K562 (cell line): ENCODE results near the gene TAS2R42. TPM values are rescaled to one million over a fixed set of nuclear protein-coding genes. Genes with fewer than 3 reads are reported as not detected.

ENCODE experiments used
- ATAC-seq: fragments of 200-7000 bp; cut with Tn5 transposase; 3 replicates; pipeline ENCODE4 v1.9.1; 2020; ENCODE audit warnings: moderate library complexity
- BruUV-seq: library from RNA; stranded (reverse); fragments of 400-500 nt; replicated peaks from 2 replicates; lab custom pipeline; 2021; lab: Mats Ljungman, UMichigan
- CTCF ChIA-PET: fragments of 300-600 bp; formaldehyde crosslinking; extraction: SDS; loops from one replicate; lab custom pipeline; 2021; ENCODE audit warnings: low intra/inter-chr PET ratio; lab: Yijun Ruan, JAX
- POLR2A ChIA-PET: fragments of 300-600, 350-650 bp; sonication (Branson Sonifier 250); formaldehyde crosslinking; extraction: SDS; loops from one replicate; lab custom pipeline; 2021; ENCODE audit warnings: antibody characterized with exemption, inconsistent platforms; lab: Yijun Ruan, JAX
- DNase-seq, 4 experiments: peaks; one replicate each; pipeline versions ENCODE4 v3.0.0 to v3.0.0-alpha.2; 2011 to 2018; ENCODE audit warnings: low spot score in 3 of 4, mixed read lengths in 3 of 4; ENCODE audit errors: extremely low read depth in 1 of 4
- FAIRE-seq: peaks from 2 replicates; lab custom pipeline; 2011; peaks lifted over from hg19 to GRCh38; lab: Jason Lieb, UNC
- H2AFZ ChIP-seq: 2 replicates; pipeline ENCODE4 v1.6.0; 2011; ENCODE audit warnings: low read depth, low read length, control low read depth, inconsistent platforms
- H3K27ac ChIP-seq: fragments of 200-600 bp; 3 replicates; pipeline ENCODE4 v1.8.0; 2011; ENCODE audit warnings: low read depth, mild to moderate bottlenecking, control low read depth, inconsistent platforms, low read length, moderate library complexity, mixed read lengths; ENCODE audit errors: extremely low read depth
- H3K27me3 ChIP-seq, 2 experiments: fragments of 300-600 bp in 1 of 2; 2 replicates in 1 of 2; 3 replicates in 1 of 2; pipeline versions ENCODE4 v1.6.0 to v1.8.0; 2011; ENCODE audit warnings: inconsistent platforms in 2 of 2, low read length in 2 of 2, mild to moderate bottlenecking in 1 of 2, mixed read lengths in 1 of 2, moderate library complexity in 1 of 2; ENCODE audit not compliant: control insufficient read depth in 2 of 2, insufficient read depth in 2 of 2
- H3K36me3 ChIP-seq: fragments of 300-600 bp; 3 replicates; pipeline ENCODE4 v1.8.0; 2011; ENCODE audit warnings: mild to moderate bottlenecking, low read length, inconsistent platforms; ENCODE audit not compliant: control insufficient read depth, insufficient read depth
- H3K4me1 ChIP-seq, 2 experiments: fragments of 200-600 bp in 1 of 2; replicated peaks in 1 of 2; 2 replicates in 1 of 2; 3 replicates in 1 of 2; pipeline versions ENCODE4 v1.5.1 to v1.8.0; 2011; ENCODE audit warnings: inconsistent platforms in 2 of 2, low read length in 2 of 2, mild to moderate bottlenecking in 1 of 2, mixed read lengths in 1 of 2, moderate library complexity in 1 of 2; ENCODE audit not compliant: control insufficient read depth in 2 of 2, insufficient read depth in 2 of 2
- H3K4me2 ChIP-seq: 2 replicates; pipeline ENCODE4 v1.6.1; 2011; ENCODE audit warnings: low read length, control low read depth, inconsistent platforms, mixed read lengths; ENCODE audit not compliant: insufficient read depth
- H3K4me3 ChIP-seq: fragments of 200-600 bp; sonication (generic), shearing (Covaris generic); 2 replicates; pipeline ENCODE4 v1.5.1; 2016; ENCODE audit warnings: control low read depth, inconsistent platforms
- H3K79me2 ChIP-seq: fragments of 200-600 bp; 3 replicates; pipeline ENCODE4 v1.8.0; 2011; ENCODE audit warnings: low read length, inconsistent platforms; ENCODE audit not compliant: control insufficient read depth, insufficient read depth
- H3K9ac ChIP-seq, 2 experiments: 2 replicates each; pipeline versions ENCODE4 v1.6.0 to v1.6.1; 2011; ENCODE audit warnings: low read depth in 2 of 2, low read length in 2 of 2, control low read depth in 1 of 2, inconsistent platforms in 1 of 2, mild to moderate bottlenecking in 1 of 2, mixed read lengths in 1 of 2; ENCODE audit not compliant: insufficient read depth in 1 of 2
- H3K9me1 ChIP-seq: one replicate; pipeline ENCODE4 v1.6.0; 2011; ENCODE audit warnings: inconsistent platforms, mild to moderate bottlenecking, low read length, moderate library complexity; ENCODE audit not compliant: control insufficient read depth, insufficient read depth
- H3K9me3 ChIP-seq: replicated peaks from 2 replicates; pipeline ENCODE4 v1.5.1; 2011; ENCODE audit warnings: low read depth, low read length, inconsistent platforms; ENCODE audit not compliant: control insufficient read depth, insufficient read depth
- H4K20me1 ChIP-seq: replicated peaks from 2 replicates; pipeline ENCODE4 v1.6.1; 2011; ENCODE audit warnings: low read length, inconsistent platforms, mixed read lengths; ENCODE audit not compliant: control insufficient read depth, insufficient read depth
- CBX1 ChIP-seq: sonication (generic); IDR thresholded peaks from 2 replicates; pipeline ENCODE4 v1.6.1; 2016; ENCODE audit warnings: antibody characterized with exemption, low read depth, mild to moderate bottlenecking
- FIP1L1 ChIP-seq: fragments of 200-400 bp; formaldehyde crosslinking; IDR thresholded peaks from 2 replicates; pipeline ENCODE4 v1.6.1; 2018; ENCODE audit warnings: mild to moderate bottlenecking, low read depth, low read length; ENCODE audit not compliant: poor library complexity, severe bottlenecking
- FOXM1 ChIP-seq, 2 experiments: fragments of 450-650 bp in 1 of 2; sonication (generic) in 1 of 2; formaldehyde crosslinking in 1 of 2; IDR thresholded peaks; 2 replicates each; pipeline versions ENCODE4 v1.6.1 to v1.9.0; 2017 to 2022; ENCODE audit warnings: low read depth in 2 of 2, mild to moderate bottlenecking in 2 of 2, missing genetic modification reagents in 1 of 2, moderate library complexity in 1 of 2
- IFI16 ChIP-seq: fragments of 250-450 bp; sonication (Bioruptor Pico); IDR thresholded peaks from 2 replicates; pipeline ENCODE4 v2.1.2; 2022; ENCODE audit warnings: mild to moderate bottlenecking, inconsistent platforms
- KDM2B ChIP-seq: fragments of 250-450 bp; sonication (Bioruptor Pico); IDR thresholded peaks from 2 replicates; pipeline ENCODE4 v1.8.0; 2021; ENCODE audit warnings: mild to moderate bottlenecking, moderate library complexity
- NCOR1 ChIP-seq: fragments of 450-650 bp; IDR thresholded peaks from 2 replicates; pipeline ENCODE4 v1.6.1; 2016; ENCODE audit warnings: mild to moderate bottlenecking, moderate library complexity
- PTTG1 ChIP-seq: fragments of 450-650 bp; IDR thresholded peaks from 2 replicates; pipeline ENCODE4 v1.6.1; 2016; ENCODE audit warnings: low read depth, mild to moderate bottlenecking, missing genetic modification characterization, missing compliant biosample characterization
- RBM14 ChIP-seq: fragments of 200-400 bp; formaldehyde crosslinking; IDR thresholded peaks from 2 replicates; pipeline ENCODE4 v1.6.1; 2018; ENCODE audit warnings: low read depth, mild to moderate bottlenecking, low read length, moderate library complexity, borderline replicate concordance; ENCODE audit not compliant: insufficient read depth
- SMARCA4 ChIP-seq: fragments of 450-650 bp; IDR thresholded peaks from 2 replicates; pipeline ENCODE4 v1.6.1; 2016
- TAL1 ChIP-seq: fragments of 450-650 bp; IDR thresholded peaks from 2 replicates; pipeline ENCODE4 v1.6.1; 2016; ENCODE audit warnings: mild to moderate bottlenecking
- TCF7 ChIP-seq: sonication (generic); IDR thresholded peaks from 2 replicates; pipeline ENCODE4 v1.6.1; 2016; ENCODE audit warnings: antibody characterized with exemption, borderline replicate concordance
- ZNF274 ChIP-seq: IDR thresholded peaks from 2 replicates; pipeline ENCODE4 v1.6.1; 2011; ENCODE audit warnings: low read depth, mild to moderate bottlenecking, low read length, moderate library complexity, borderline replicate concordance
- ZNF507 ChIP-seq: conservative IDR thresholded peaks from 2 replicates; pipeline ENCODE4 v1.6.1; 2017; ENCODE audit warnings: missing genetic modification characterization, missing compliant biosample characterization
- WGBS: fragments of 100-300 bp; shearing (Covaris generic); methylation state at CpG from one replicate; pipeline ENCODE4 v1.1.6; 2016; ENCODE audit warnings: low coverage, mixed read lengths; ENCODE audit not compliant: insufficient coverage; ENCODE audit errors: missing lambda C conversion rate; 5-methylcytosine and 5-hydroxymethylcytosine counted together
- in situ Hi-C: fragments of 300-500 bp; cut with MboI; formaldehyde crosslinking; loops from 4 replicates; pipeline ENCODE4 v1.15.0; 2018; ENCODE audit warnings: inconsistent platforms, mixed read lengths
- intact Hi-C: fragments of 100-400 bp; cut with micrococcal nuclease; formaldehyde crosslinking; loops from 2 replicates; pipeline ENCODE4 v1.14.2; 2022
- polyA plus RNA-seq, 8 experiments: library from polyadenylated mRNA; depleted of rRNA in 4 of 8; stranded (reverse) in 5 of 8; unstranded in 3 of 8; fragments of >200 nt; fragmentation: Nextera tagmentation in 2 of 8; fragmentation: Illumina TruSeq in 1 of 8; extraction: Ambion mirVana in 2 of 8; extraction: Trizol in 1 of 8; gene quantifications; 2 replicates each; pipeline versions ENCODE4 v1.2.1 to v1.2.3, GENCODE V29; 2011 to 2014; ENCODE audit warnings: inconsistent platforms in 1 of 8, missing spikeins in 1 of 8
- total RNA-seq, 7 experiments: library from RNA; depleted of rRNA in 6 of 7; stranded (reverse); fragments of >200 nt in 6 of 7; fragmentation: Illumina TruSeq in 2 of 7; extraction: Trizol in 2 of 7; gene quantifications; 2 replicates each; pipeline versions ENCODE4 v1.2.1 to v1.2.3, GENCODE V29; 2011 to 2021; ENCODE audit warnings: low replicate concordance in 1 of 7
- TF ChIP-seq, protein P1 (sequence below): fragments of 250-450 bp; sonication (Bioruptor Pico); IDR thresholded peaks from 2 replicates; pipeline ENCODE4 v1.5.0; 2020; ENCODE audit warnings: mild to moderate bottlenecking, borderline replicate concordance
- TF ChIP-seq, protein P2 (sequence below), 2 experiments: fragments of 450-650 bp in 1 of 2; sonication (generic) in 1 of 2; formaldehyde crosslinking; conservative IDR thresholded peaks; 2 replicates each; pipeline versions ENCODE4 v1.4.0 to v1.8.1; 2020 to 2022; ENCODE audit warnings: mild to moderate bottlenecking in 1 of 2, missing genetic modification reagents in 1 of 2

TAS2R42 gene
- total and polyA plus RNA-seq, 9 of the 15 experiments (the other 6 are each of a cell fraction or from before 2014, with no cell fraction given) = not detected

GRCh38 chr12:11152725-11153124, 34.0 kb downstream of the TAS2R42 start (continued):
- TF ChIP-seq, protein P1, sequence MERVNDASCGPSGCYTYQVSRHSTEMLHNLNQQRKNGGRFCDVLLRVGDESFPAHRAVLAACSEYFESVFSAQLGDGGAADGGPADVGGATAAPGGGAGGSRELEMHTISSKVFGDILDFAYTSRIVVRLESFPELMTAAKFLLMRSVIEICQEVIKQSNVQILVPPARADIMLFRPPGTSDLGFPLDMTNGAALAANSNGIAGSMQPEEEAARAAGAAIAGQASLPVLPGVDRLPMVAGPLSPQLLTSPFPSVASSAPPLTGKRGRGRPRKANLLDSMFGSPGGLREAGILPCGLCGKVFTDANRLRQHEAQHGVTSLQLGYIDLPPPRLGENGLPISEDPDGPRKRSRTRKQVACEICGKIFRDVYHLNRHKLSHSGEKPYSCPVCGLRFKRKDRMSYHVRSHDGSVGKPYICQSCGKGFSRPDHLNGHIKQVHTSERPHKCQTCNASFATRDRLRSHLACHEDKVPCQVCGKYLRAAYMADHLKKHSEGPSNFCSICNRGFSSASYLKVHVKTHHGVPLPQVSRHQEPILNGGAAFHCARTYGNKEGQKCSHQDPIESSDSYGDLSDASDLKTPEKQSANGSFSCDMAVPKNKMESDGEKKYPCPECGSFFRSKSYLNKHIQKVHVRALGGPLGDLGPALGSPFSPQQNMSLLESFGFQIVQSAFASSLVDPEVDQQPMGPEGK (CRISPR knock-in tag) = no peak
- TF ChIP-seq KDM2B (CRISPR knock-in tag) (no peak), FOXM1 (IDR thresholded peaks at IDR 0.05; ENCODE audit: low read depth) (no peak), FOXM1 (CRISPR knock-in tag; IDR thresholded peaks at IDR 0.05; ENCODE audit: low read depth) (no peak), CBX1 (no peak)

- no peaks in the 10 kb centered on the region for H3K36me3 ChIP-seq
- TF ChIP-seq ZNF507 (tag) = no peak
- no peak for TF ChIP-seq IFI16 (CRISPR knock-in tag)
- TF ChIP-seq, protein P2, sequence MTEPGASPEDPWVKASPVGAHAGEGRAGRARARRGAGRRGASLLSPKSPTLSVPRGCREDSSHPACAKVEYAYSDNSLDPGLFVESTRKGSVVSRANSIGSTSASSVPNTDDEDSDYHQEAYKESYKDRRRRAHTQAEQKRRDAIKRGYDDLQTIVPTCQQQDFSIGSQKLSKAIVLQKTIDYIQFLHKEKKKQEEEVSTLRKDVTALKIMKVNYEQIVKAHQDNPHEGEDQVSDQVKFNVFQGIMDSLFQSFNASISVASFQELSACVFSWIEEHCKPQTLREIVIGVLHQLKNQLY (CRISPR knock-in tag; conservative IDR thresholded peaks at IDR 0.05) = no peak
- TF ChIP-seq SMARCA4 = no peak
- TF ChIP-seq TAL1 = no peak
- no peak for TF ChIP-seq NCOR1
- no peak for TF ChIP-seq ZNF274
- TF ChIP-seq FIP1L1 = no peak
- TF ChIP-seq CBX1 = no peak
- TF ChIP-seq TCF7 = no peak
- TF ChIP-seq PTTG1 (tag) = no peak
- TF ChIP-seq RBM14 = no peak
- H3K4me2 ChIP-seq = no peak overlapping the region
- in situ Hi-C loops (no loop called here), intact Hi-C loops (no loop called here)
- H4K20me1 ChIP-seq = no peaks in the 10 kb centered on the region
- H3K4me1 ChIP-seq = no peaks in the 10 kb centered on the region
- FAIRE-seq (no peak), ATAC-seq (no peak), DNase-seq (no peak)
- ChIA-PET POLR2A (no interaction called here), CTCF (no interaction called here)
- no peaks in the 10 kb centered on the region for H3K27me3 ChIP-seq
- BruUV-seq = no TSS peak
- no peak overlapping the region for H3K27ac ChIP-seq
- no peaks in the 10 kb centered on the region for H3K9me1 ChIP-seq
- H3K79me2 ChIP-seq = peaks cover 52% of the 10 kb centered on the region
- no peak overlapping the region for H2AFZ ChIP-seq
- no peak overlapping the region for H3K9ac ChIP-seq
- H3K4me3 ChIP-seq = no peak overlapping the region
- 75% methylated on average over 1 of the region's 1 CpG for WGBS
- H3K9me3 ChIP-seq = no peaks in the 10 kb centered on the region; the same call in none of the 2 replicates
Measured at GRCh38 chr12:11150832-11151231, 35.9 kb downstream of the TAS2R42 start.
